NCI-H524 treated with DMSO at 0.1 percent for 48 hours (cell line): ENCODE measurements around the gene ARHGAP5.
"Not testable (repeated sequence)": the region's sequence is repeated elsewhere in the genome, so short reads cannot be mapped to it uniquely, and the experiment has no call there.

ENCODE experiments used
- DNase-seq: peaks from one replicate; lab custom pipeline; 2025; lab: John Stamatoyannopoulos, UW

The ARHGAP5 gene

DNA sequence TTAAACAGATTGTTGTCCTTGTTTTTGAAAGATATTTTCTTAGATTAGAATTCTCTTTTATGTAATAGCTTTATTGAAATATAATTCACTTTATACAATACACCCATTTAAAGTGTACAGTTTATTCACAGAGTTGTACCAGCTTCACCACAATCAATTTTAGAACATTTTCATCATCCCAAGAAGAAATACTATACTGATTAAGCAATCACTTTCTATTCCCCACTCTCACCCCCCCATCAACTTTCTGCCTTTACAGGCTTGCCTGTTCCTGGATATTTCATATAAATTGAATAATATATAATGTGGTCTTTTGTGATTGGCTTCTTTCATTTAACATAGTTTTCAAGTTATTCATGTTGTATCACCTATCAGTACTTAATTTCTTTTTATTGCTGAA is 44.4 kb downstream of the ARHGAP5 start:
- DNase-seq: no peak

DNA sequence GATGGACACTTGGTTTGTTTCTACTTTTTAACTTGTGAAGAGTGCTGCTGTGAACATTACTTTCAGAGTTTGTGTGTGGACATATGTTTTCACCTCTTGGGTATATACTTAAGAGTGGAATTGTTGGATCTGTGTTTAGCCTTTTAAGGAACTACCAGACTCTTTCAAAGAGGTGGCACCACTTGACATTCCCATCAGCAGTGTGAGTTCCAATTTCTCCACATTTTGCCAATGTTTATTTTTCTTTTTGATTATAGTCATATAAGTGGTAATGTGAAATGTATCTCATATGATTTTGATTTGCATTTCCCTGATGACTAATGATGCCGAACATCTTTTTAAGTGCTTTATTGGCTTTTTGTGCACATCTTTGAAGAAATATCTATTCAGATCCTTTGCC is 44.8 kb downstream of the ARHGAP5 start:
- no peak for DNase-seq

DNA sequence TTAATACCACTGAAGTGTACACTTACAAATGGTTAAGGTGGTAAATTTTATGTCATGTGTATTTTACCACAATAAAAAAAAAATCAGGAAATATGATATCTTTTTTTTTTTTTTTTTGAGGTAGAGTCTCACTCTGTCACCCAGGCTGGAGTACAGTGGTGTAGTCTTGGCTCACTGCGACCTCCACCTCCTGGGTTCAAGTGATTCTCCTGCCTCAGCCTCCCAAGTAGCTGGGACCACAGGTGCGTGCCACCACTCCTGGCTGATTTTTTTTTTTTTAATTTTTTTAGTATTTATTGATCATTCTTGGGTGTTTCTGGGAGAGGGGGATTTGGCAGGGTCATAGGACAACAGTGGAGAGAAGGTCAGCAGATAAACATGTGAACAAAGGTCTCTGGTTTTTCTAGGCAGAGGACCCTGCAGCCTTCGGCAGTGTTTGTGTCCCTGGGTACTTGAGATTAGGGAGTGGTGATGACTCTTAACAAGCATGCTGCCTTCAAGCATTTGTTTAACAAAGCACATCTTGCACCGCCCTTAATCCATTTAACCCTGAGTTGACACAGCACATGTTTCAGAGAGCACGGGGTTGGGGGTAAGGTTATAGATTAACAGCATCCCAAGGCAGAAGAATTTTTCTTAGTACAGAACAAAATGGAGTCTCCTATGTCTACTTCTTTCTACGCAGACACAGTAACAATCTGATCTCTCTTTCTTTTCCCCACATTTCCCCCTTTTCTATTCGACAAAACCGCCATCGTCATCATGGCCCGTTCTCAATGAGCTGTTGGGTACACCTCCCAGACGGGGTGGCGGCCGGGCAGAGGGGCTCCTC is 50.0 kb downstream of the ARHGAP5 start:
- not testable (repeated sequence) for DNase-seq

DNA sequence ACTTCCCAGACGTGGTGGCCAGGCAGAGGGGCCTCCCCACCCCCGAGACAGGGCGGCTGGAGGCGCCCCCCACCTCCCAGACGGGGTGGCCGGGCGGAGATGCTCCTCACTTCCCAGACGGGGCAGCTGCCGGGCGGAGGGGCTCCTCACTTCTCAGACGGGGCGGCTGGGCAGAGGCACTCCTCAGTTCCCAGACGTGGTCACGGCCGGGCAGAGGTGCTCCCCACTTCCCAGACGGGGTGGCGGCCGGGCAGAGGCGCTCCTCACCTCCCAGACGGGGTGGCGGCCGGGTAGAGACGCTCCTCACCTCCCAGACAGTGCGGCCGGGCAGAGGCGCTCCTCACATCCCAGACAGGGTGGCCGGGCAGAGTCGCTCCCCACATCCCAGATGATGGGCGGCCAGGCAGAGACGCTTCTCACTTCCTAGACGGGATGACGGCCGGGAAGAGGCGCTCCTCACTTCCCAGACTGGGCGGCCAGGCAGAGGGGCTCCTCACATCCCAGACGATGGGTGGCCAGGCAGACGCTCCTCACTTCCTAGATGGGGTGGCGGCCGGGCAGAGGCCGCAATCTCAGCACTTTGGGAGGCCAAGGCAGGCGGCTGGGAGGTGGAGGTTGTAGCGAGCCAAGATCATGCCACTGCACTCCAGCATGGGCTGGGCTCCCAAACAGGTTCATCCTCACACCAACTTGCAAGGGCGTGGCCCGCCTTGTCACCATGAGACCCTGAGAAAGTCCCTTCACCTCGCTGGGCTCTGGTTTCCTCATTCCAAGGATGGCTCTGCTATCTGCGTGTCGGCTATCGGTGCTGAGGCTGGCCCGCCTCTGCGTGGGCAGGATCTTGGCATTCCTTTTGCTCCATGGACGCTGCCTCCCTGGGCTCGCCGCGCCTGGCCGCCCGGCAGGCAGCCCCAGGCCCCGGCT is 50.9 kb downstream of the ARHGAP5 start:
- not testable (repeated sequence) for DNase-seq

DNA sequence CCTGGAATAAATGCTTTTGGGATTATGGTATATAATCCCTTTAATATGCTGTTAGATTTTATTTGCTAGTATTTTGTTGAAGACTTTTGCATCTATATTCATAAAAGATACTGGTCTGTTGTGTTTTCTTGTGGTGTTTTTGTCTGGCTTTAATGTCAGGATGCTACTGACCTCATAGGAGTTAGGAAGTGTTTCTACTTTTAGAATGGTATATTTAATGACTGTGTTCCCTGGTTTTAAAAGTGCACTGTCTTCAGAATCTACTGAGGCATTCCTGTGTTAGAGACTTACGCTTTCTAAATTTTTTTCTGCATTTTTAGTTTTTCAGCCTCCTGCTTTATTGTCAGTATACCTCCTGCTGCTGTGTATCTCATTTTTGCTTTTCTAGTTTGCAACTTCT is 51.6 kb downstream of the ARHGAP5 start:
- DNase-seq: no peak

DNA sequence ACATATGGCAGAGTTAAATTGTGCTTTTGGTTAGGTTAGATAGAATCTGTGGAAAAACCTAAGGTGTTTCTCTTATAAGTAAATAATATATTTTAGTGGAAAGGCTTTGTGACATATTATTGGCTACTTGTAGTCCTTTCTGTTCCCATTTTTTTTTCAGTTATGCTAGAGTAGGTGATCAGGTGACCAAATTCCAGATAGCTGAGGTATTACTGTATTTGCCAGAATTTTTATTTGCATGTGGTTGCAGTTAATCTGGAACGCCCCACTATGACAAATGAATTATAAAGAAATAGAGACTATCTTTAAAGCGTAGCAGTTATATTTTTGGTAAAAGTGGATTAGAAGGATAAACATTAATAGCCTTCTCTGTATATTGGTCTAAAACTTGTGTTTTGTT is 52.0 kb downstream of the ARHGAP5 start:
- no peak for DNase-seq

DNA sequence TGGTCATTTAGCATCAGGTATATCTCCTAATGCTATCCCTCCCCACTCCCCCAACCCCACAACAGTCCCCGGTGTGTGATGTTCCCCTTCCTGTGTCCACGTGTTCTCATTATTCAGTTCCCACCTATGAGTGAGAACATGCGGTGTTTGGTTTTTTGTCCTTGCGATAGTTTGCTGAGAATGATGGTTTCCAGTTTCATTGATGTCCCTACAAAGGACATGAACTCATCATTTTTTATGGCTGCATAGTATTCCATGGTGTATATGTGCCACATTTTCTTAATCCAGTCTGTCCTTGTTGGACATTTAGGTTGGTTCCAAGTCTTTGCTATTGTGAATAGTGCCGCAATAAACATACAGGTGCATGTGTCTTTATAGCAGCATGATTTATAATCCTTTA is 54.6 kb downstream of the ARHGAP5 start:
- not testable (repeated sequence) for DNase-seq

DNA sequence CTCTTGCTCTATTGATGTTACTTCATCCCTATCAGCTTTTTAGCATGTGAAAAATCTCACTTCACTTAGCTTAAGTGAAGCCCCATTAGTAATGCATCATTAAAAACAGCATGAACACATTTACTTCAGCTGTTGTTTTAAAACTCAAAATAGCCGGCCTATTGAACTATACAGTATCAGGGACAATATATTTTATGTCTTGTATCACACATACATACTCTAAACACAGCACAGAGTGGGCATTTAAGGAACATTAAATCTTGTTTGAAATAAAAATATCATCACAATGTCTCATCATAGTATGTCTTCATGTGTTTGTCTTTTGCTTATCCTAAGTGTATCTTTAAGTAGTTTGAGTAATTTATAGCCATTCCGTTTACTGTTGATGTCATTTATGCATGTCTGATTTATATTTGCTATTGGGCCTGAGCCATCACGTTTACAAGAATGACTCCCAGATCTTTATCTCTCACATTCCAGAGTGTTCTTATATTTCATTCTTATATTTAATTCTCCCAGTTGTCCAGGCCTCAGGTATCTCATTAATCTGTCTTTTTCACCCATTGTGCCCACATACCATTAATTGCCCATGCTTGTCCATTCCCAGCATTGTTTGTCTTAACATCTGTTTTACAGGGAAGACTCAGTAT is 57.5 kb downstream of the ARHGAP5 start:
- no peak for DNase-seq

DNA sequence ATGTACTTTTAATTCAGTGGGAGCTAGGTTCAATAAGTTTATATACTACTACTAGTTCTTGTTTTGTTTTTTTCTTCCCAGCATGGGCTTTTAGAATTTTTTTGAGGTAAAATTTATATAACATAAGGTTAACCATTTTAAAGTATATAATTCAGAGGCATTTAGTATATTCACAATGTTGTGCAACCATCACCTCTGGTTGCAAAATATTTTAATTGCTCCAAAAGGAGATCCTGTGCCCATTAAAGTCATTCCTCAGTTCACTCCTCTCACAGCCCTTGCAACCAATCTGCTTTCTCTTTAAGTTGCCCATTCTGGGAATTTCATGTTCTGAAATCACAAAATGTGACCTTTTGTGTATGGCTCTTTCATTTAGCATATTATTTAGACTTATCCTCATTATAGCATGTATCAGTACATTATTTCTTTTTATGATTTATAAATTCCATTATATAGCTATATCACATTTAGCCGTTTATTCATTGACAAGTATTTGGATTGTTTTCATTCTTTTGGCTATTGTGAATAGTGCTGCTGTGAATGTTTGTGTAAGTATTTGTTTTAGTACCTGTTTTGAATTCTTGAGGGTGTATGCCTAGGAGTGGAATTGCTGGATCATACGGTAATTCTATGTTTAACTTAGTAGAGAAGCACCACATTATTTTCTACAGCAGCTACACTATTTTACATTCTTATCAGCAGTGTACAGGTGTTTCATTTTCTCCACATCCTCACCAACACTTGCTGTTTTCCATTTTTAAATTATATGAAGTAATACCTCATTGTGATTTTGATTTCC is 59.1 kb downstream of the ARHGAP5 start:
- DNase-seq: no peak

DNA sequence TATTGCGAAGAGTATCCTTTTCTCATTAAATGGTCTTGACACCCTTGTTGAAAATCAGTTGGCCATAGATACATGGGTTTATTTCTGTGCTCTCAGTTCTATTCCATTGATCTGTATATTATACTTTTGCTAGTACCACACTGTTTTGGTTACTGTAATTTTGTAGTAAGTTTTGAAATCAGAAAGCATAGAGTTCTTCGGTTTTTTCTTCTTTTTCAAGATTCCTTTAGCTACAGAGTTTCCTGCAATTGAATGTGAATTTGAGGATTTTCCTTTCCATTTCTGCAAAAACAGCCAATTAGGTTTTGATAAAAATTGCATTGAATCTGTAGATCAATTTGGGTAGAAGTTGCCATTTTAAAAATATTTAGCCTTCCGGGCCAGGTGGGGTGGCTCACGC is 60.2 kb downstream of the ARHGAP5 start:
- DNase-seq: no peak

DNA sequence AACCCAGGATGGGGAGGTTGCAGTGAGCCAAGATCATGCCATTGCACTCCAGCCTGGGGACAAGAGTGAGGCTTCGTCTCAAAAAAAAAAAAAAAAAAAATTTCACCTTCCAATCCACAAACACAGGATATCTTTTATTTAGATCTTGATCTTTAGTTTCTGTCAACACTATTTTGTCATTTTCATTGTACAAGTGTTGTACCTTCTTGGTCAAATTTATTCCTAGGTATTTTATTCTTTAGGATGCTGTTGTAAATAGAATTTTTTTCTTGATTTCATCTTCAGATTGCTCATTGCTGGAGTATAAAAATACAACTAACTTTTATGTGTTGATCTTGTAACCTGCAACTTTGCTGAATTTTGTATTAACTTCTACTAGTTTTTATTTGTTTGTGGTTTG is 60.8 kb downstream of the ARHGAP5 start:
- no peak for DNase-seq

DNA sequence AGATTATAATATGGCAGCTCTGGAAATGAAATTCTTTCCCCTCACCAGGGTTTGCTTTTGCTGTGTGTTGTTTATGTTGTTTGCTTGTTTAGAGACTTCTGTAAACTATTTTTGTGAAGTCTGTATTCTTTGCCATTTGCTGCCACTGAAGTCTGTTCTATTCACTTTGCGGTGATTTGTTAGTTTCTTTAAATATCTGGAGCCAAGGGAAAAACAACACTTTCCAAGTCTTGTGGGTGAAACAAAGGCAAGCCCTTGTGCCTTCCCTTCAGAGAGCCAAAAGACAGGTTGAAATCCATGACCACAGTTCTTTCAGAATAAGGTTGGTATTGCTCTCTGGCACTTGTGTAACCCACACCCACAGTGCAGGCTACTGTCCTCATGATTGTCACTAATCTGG is 65.2 kb downstream of the ARHGAP5 start:
- no peak for DNase-seq

DNA sequence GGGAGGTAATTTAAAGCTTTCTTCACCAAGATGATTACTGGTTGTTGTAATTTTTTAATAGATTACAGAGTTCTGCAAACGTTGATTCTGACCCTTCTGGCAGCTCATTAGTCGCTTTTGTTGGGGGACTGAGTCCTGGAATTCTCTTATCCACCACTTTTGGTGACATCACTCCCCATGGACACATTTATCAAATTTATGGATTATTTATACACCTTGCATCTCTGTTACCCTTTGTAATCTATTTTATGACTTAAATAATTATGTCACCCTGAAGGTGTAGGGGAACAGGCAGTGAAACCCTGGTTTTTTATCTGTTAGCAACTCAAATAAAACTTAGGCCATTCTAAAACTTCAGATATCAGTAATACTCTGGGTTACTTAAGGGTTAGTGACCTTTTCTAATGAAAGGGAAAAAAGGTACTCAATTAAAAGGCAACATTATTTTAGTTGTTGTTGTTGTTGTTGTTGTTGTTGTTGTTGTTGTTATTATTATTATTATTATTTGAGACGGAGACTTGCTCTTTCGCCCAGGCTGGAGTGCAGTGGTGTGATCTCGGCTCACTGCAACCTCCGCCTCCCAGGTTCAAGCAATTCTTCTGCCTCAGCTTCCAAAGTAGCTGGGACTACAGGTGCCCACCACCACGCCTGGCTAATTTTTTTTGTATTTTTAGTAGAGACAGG is 65.8 kb downstream of the ARHGAP5 start:
- DNase-seq: no peak

DNA sequence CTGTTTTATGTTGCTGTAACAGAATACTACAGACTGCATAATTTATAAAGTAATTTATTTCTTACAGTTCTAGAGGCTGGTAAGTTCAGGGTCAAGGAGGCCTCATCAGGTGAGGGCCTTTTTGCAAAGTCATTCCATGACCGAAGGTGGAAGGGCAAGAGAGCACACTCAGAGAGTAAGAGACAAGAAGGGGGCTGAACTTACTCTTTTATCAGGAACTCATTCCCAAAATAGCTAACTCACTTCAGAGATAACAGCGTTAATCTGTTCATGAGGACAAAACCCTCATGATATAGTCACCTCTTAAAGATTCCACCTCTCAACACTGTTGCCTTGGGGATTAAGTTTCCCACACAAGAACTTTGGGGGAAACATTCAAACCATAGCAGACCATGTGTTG is 73.3 kb downstream of the ARHGAP5 start:
- DNase-seq: no peak

DNA sequence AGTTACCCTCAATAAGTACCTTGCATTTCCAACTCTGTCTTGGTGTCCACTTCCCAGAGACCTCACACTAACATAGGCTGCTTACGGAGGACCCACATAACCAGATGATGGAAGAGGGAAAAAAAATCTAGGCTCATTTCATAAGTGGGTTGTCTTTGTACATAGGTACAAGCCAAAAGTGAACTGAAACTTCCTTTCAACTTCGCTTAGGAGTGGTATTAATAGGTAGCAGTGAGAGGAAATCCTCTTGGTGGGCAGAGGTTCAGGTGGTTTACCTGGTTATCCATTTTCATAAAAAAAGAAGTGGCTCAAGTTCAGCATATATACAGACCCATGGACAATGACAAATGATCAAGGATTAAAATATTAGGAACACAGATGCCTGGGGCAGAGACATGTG is 88.9 kb downstream of the ARHGAP5 start:
- no peak for DNase-seq

DNA sequence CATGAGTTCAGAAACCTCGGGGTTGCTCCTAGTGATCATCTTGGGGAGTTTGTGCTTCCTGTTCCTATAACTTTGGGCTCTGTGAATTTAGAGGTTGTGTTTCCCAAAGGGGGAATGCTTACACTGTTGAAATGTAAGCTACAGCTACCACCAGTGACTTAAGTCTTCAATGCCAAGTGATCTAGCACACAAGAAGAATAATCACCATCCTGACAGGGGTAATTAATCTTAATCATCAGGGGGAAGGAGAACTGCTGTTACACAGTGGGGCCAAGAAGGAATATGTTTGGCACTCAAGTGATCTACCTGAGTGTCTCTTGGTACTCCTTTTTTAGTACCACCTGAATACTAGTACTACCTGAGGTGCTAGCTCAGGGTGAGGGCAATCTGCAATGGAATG is 89.8 kb downstream of the ARHGAP5 start:
- no peak for DNase-seq

DNA sequence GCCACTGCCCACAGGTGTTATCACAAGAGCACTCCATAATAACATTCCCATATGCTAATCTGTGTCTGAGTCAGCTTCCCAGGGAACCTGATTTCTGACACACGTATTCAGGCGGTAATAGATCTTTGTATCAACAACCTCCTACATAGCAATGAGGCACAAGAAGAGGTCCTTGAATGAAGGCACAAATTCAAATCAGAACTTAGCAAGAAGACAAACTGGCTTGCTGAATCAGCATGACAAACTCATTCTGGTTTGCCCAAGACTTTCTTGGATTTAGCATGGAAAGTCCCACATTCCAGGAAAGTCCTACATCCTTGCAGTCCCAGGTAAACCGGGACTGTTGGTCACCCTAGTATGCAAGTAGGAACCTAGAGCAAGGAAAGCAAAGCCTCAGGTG is 90.8 kb downstream of the ARHGAP5 start:
- DNase-seq: no peak

DNA sequence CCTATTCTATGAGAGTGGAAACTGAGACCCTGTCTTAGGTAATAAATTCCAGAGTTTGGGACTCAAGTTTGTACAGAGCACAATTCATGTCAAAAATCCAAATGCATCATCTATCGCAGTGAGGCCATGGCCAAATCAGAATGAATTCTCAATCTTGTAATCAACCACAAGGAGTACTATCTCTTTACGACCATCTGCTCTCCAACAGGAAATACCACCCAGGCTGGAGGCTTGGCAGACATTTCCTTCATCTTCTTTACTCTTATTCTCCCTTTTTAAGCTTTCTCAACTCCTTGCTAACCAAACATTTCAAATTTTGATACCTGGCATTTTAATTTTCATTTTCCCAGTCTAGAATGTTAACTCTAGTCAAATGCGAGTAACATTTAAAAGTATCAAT is 92.1 kb downstream of the ARHGAP5 start:
- DNase-seq: no peak

DNA sequence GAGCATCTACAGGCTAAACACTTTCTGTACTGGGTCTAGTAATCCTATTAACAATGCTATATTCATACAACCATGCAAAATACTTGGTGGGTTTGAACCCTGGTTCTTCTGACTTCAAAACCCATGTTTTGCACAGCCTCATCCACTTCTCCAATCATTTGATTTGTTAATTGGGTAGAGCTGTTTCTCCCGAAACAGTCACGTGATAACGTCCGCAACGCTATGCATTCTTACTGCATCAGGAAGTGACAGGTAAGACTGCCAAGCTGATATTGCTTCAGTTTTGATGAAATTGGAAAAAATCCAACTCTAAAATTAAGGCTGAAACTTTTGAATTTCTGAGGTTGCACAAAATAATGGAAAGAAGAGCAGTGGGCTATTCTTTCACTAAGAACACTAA is 94.4 kb downstream of the ARHGAP5 start:
- no peak for DNase-seq

DNA sequence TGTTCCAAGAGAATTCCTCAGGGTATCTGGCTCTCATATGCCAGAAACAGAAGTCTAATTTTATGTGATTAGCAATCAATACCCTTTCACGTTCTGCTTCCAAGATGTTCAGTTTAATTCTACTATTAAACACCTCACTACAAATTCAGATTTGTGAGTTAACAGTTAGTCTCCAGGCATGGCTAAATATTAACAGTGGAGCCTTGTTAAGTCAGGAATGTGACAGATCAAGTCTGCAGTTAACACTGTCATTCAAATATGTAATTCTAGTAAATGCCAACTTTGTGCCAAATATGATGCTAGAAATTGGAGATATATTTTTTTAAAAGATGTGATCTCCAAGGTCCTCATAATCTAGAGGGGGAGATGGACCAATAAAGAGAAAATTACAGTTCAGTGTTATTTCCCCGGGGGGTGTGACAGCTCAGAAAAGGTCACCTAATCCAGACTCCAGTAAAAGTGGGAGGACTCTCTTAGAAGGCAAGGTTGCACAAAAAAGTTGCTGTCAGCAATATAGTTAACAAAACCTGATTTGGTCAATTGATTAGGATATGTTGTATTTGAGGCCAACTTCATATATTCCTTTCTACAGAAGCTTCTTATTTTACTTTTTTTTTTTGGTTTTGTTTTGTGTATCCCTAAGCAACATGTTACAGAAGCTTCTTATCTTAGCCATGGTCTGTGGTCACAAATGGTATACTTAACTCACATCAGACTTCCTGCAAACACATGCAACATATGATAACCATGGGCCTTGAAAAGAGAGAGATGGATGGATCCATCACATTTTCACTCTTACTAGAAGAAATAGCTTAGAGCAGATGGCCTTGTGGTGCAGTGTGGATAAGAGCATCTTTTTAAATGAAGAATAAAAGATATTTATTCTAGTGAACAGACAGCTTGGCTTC is 106.3 kb downstream of the ARHGAP5 start:
- no peak for DNase-seq
